ENCODE measurements around the gene APRT.

APRT gene

GRCh38 chr16:88810166-88810911 is 1.4 kb downstream of the APRT start:
- TF ChIP-seq CTCF (IDR thresholded peaks at IDR 0.05; ENCODE audit: borderline replicate concordance, extremely low read depth, low read length, poor library complexity, severe bottlenecking) (no peak), EZH2 (IDR thresholded peaks at IDR 0.05; ENCODE audit: borderline replicate concordance, low read depth, low read length, severe bottlenecking) (no peak)
- peaks cover 66% of the 10 kb centered on the region for H3K79me2 ChIP-seq (ENCODE audit: insufficient read depth, low read length)
- peaks cover 68% of the 10 kb centered on the region for H3K4me1 ChIP-seq (ENCODE audit: insufficient read depth, low read length)

GRCh38 chr16:88809676-88810165 is 2.0 kb downstream of the APRT start:
- Histone ChIP-seq H3K36me3 (ENCODE audit: insufficient read depth, low read length) (peaks cover 62% of the 10 kb centered on the region), H3K4me3 (ENCODE audit: low read depth in 1 of 2, low read length in 2 of 2) (peak overlapping the region in 1 of 2 experiments; percentile 93; a peak in 3 of 4 replicates), H2AFZ (ENCODE audit: low read depth, low read length) (no peak overlapping the region), H3K27me3 (ENCODE audit: insufficient read depth, low read length, poor library complexity) (no peaks in the 10 kb centered on the region), H3K9me3 (ENCODE audit: insufficient read depth, low read length, severe bottlenecking) (no peaks in the 10 kb centered on the region), H3K4me1 (ENCODE audit: insufficient read depth, low read length) (peaks cover 74% of the 10 kb centered on the region), H3K79me2 (ENCODE audit: insufficient read depth, low read length) (peaks cover 72% of the 10 kb centered on the region), H4K20me1 (ENCODE audit: insufficient read depth, low read length) (peaks cover 64% of the 10 kb centered on the region), H3K9ac (ENCODE audit: low read depth, low read length) (peak overlapping the region; percentile 84), H3K27ac (ENCODE audit: low read length) (peak overlapping the region; percentile 93), H3K4me2 (ENCODE audit: insufficient read depth, low read length) (peak overlapping the region; percentile 98)
- peak; percentile 8 for ATAC-seq (ENCODE audit: insufficient read depth, low read depth)
- TF ChIP-seq CTCF (IDR thresholded peaks at IDR 0.05; ENCODE audit: borderline replicate concordance, extremely low read depth, low read length, poor library complexity, severe bottlenecking) (no peak), EZH2 (IDR thresholded peaks at IDR 0.05; ENCODE audit: borderline replicate concordance, low read depth, low read length, severe bottlenecking) (no peak)
- DNase-seq = no peak

More at GRCh38 chr16:88810166-88810911, 1.4 kb downstream of the APRT start:
- Histone ChIP-seq H3K4me3 (ENCODE audit: low read depth in 1 of 2, low read length in 2 of 2) (peak overlapping the region; percentile 91 to 93; a peak in 3 of 4 replicates), H3K27ac (ENCODE audit: low read length) (peak overlapping the region; percentile 93), H3K4me2 (ENCODE audit: insufficient read depth, low read length) (peak overlapping the region; percentile 98), H3K36me3 (ENCODE audit: insufficient read depth, low read length) (peaks cover 56% of the 10 kb centered on the region), H2AFZ (ENCODE audit: low read depth, low read length) (no peak overlapping the region), H3K9ac (ENCODE audit: low read depth, low read length) (peak overlapping the region; percentile 84), H4K20me1 (ENCODE audit: insufficient read depth, low read length) (peaks cover 61% of the 10 kb centered on the region), H3K9me3 (ENCODE audit: insufficient read depth, low read length, severe bottlenecking) (no peaks in the 10 kb centered on the region), H3K27me3 (ENCODE audit: insufficient read depth, low read length, poor library complexity) (no peaks in the 10 kb centered on the region)
- DNase-seq (no peak), ATAC-seq (ENCODE audit: insufficient read depth, low read depth) (peak; percentile 12)

- peaks cover 69% of the 10 kb centered on the region for H4K20me1 ChIP-seq (ENCODE audit: insufficient read depth, low read length)
- ATAC-seq (ENCODE audit: insufficient read depth, low read depth) (no peak), DNase-seq (no peak)
- H3K27me3 ChIP-seq (ENCODE audit: insufficient read depth, low read length, poor library complexity) = no peaks in the 10 kb centered on the region
- H3K4me3 ChIP-seq (ENCODE audit: low read depth in 1 of 2, low read length in 2 of 2) = peak overlapping the region in 1 of 2 experiments; percentile 93; a peak in 2 of 4 replicates
- H3K27ac ChIP-seq (ENCODE audit: low read length) = peak overlapping the region; percentile 93
- peak overlapping the region; percentile 98 for H3K4me2 ChIP-seq (ENCODE audit: insufficient read depth, low read length)
- peak overlapping the region; percentile 84 for H3K9ac ChIP-seq (ENCODE audit: low read depth, low read length)
- no peak overlapping the region for H2AFZ ChIP-seq (ENCODE audit: low read depth, low read length)
- TF ChIP-seq EZH2 (IDR thresholded peaks at IDR 0.05; ENCODE audit: borderline replicate concordance, low read depth, low read length, severe bottlenecking) = no peak
- TF ChIP-seq CTCF (IDR thresholded peaks at IDR 0.05; ENCODE audit: borderline replicate concordance, extremely low read depth, low read length, poor library complexity, severe bottlenecking) = no peak
- peaks cover 78% of the 10 kb centered on the region for H3K4me1 ChIP-seq (ENCODE audit: insufficient read depth, low read length)
- no peaks in the 10 kb centered on the region for H3K9me3 ChIP-seq (ENCODE audit: insufficient read depth, low read length, severe bottlenecking)
- peaks cover 77% of the 10 kb centered on the region for H3K79me2 ChIP-seq (ENCODE audit: insufficient read depth, low read length)
- peaks cover 67% of the 10 kb centered on the region for H3K36me3 ChIP-seq (ENCODE audit: insufficient read depth, low read length)
Measured at GRCh38 chr16:88809068-88809675, 2.6 kb downstream of the APRT start.
